HepG2 (cell line): ENCODE measurements around the gene PLEKHA3. TPM values are rescaled to one million over a fixed set of nuclear protein-coding genes. Genes with fewer than 3 reads are reported as not detected.

Experiments used
- ATAC-seq: fragments of 200-7000 bp; cut with Tn5 transposase; 3 replicates; pipeline ENCODE4 v1.9.1; 2020; ENCODE audit warnings: mild to moderate bottlenecking, moderate library complexity
- BruUV-seq: library from RNA; stranded (reverse); fragments of 400-500 nt; replicated peaks from 2 replicates; lab custom pipeline; 2021; lab: Mats Ljungman, UMichigan
- CTCF ChIA-PET: fragments of 300-600 bp; formaldehyde crosslinking; extraction: SDS; loops from one replicate; lab custom pipeline; 2021; ENCODE audit warnings: low total read pairs, inconsistent platforms, low intra/inter-chr PET ratio; lab: Yijun Ruan, JAX
- POLR2A ChIA-PET: fragments of 350-600 bp; sonication (Branson Sonifier 250); formaldehyde crosslinking; loops from one replicate; lab custom pipeline; 2020; ENCODE audit warnings: antibody characterized with exemption, inconsistent platforms; lab: Yijun Ruan, JAX
- DNase-seq: peaks from one replicate; pipeline ENCODE4 v3.0.0-alpha.2; 2015; ENCODE audit warnings: low spot score
- FAIRE-seq: peaks from 3 replicates; lab custom pipeline; 2011; peaks lifted over from hg19 to GRCh38; lab: Jason Lieb, UNC
- H2AFZ ChIP-seq: one replicate; pipeline ENCODE4 v1.6.1; 2011; ENCODE audit warnings: low read length, inconsistent platforms
- H3K27ac ChIP-seq: fragments of 300-600 bp; 3 replicates; pipeline ENCODE4 v1.8.0; 2011; ENCODE audit warnings: mixed run types, mild to moderate bottlenecking, mixed read lengths, low read length, inconsistent platforms; ENCODE audit not compliant: insufficient read depth; ENCODE audit errors: extremely low read length
- H3K27me3 ChIP-seq, 2 experiments: fragments of 200-600 bp in 1 of 2; 2 replicates in 1 of 2; 3 replicates in 1 of 2; pipeline versions ENCODE4 v1.6.0 to v1.8.0; 2011; ENCODE audit warnings: low read length in 2 of 2, mild to moderate bottlenecking in 2 of 2, moderate library complexity in 2 of 2, inconsistent platforms in 1 of 2; ENCODE audit not compliant: insufficient read depth in 2 of 2, control insufficient read depth in 1 of 2
- H3K36me3 ChIP-seq, 2 experiments: fragments of 200-600 bp in 1 of 2; replicated peaks in 1 of 2; 2 replicates in 1 of 2; 3 replicates in 1 of 2; pipeline versions ENCODE4 v1.5.1 to v1.8.0; 2011; ENCODE audit warnings: low read length in 2 of 2, inconsistent platforms in 1 of 2; ENCODE audit not compliant: insufficient read depth in 2 of 2, control insufficient read depth in 1 of 2
- H3K4me1 ChIP-seq: 2 replicates; pipeline ENCODE4 v1.5.1; 2012; ENCODE audit warnings: low read length, inconsistent platforms; ENCODE audit not compliant: insufficient read depth
- H3K4me2 ChIP-seq: 2 replicates; pipeline ENCODE4 v1.6.0; 2011; ENCODE audit warnings: low read depth, low read length, inconsistent platforms
- H3K4me3 ChIP-seq, 3 experiments: fragments of 200-600 bp in 1 of 3; sonication (generic), shearing (Covaris generic) in 1 of 3; replicated peaks in 1 of 3; 2 replicates each; pipeline ENCODE4 v1.5.1; 2011 to 2016; ENCODE audit warnings: low read length in 3 of 3, inconsistent platforms in 2 of 3, low read depth in 2 of 3, mild to moderate bottlenecking in 2 of 3, control low read depth in 1 of 3, mixed read lengths in 1 of 3; ENCODE audit not compliant: insufficient read depth in 1 of 3
- H3K79me2 ChIP-seq: one replicate; pipeline ENCODE4 v1.6.1; 2011; ENCODE audit warnings: low read length, inconsistent platforms; ENCODE audit not compliant: insufficient read depth
- H3K9ac ChIP-seq: 2 replicates; pipeline ENCODE4 v1.6.0; 2011; ENCODE audit warnings: mild to moderate bottlenecking, low read depth, low read length, inconsistent platforms; ENCODE audit not compliant: insufficient read depth
- H3K9me3 ChIP-seq: 2 replicates; pipeline ENCODE4 v1.5.1; 2012; ENCODE audit warnings: mild to moderate bottlenecking, low read length
- H4K20me1 ChIP-seq: 2 replicates; pipeline ENCODE4 v1.6.0; 2011; ENCODE audit warnings: inconsistent platforms, mild to moderate bottlenecking, low read length, moderate library complexity; ENCODE audit not compliant: insufficient read depth
- ELF1 ChIP-seq: sonication (generic); formaldehyde crosslinking; IDR thresholded peaks from 2 replicates; pipeline ENCODE4 v1.4.0; 2020; ENCODE audit warnings: missing genetic modification reagents
- HNF1B ChIP-seq: sonication (generic); formaldehyde crosslinking; IDR thresholded peaks from 2 replicates; pipeline ENCODE4 v1.5.1; 2020; ENCODE audit warnings: mild to moderate bottlenecking, moderate library complexity, missing genetic modification reagents
- JARID2 ChIP-seq: sonication (generic); formaldehyde crosslinking; IDR thresholded peaks from 2 replicates; pipeline ENCODE4 v1.8.1; 2023; ENCODE audit warnings: missing genetic modification reagents, inconsistent platforms; ENCODE audit not compliant: insufficient replicate concordance
- SAP130 ChIP-seq: IDR thresholded peaks from 2 replicates; pipeline ENCODE4 v1.6.1; 2016; ENCODE audit warnings: low read depth
- ZFP90 ChIP-seq: sonication (generic); formaldehyde crosslinking; IDR thresholded peaks from 2 replicates; pipeline ENCODE4 v1.8.0; 2022; ENCODE audit warnings: missing genetic modification reagents, mild to moderate bottlenecking, inconsistent platforms, borderline replicate concordance
- WGBS: methylation state at CpG from one replicate; pipeline ENCODE4 v1.1.6; 2017; ENCODE audit warnings: low lambda C conversion rate; 5-methylcytosine and 5-hydroxymethylcytosine counted together
- in situ Hi-C: cut with HindIII; loops from 2 replicates; pipeline ENCODE4 v1.10.0; 2017; ENCODE audit warnings: low pct_unique_long_range_greater_than_20kb; ENCODE audit not compliant: extremely low pct_ligation_motif_present
- intact Hi-C: fragments of 100-400 bp; cut with micrococcal nuclease; formaldehyde crosslinking; loops from one replicate; pipeline ENCODE4 v1.10.0; 2022; ENCODE audit not compliant: unreplicated experiment
- polyA plus RNA-seq, 8 experiments: library from polyadenylated mRNA; depleted of rRNA in 3 of 8; stranded (reverse) in 7 of 8; unstranded in 1 of 8; fragments of >200 nt; fragmentation: Illumina TruSeq in 4 of 8; extraction: Trizol in 4 of 8; gene quantifications; 2 replicates each; pipeline versions ENCODE4 v1.2.1 to v1.2.3, GENCODE V29; 2011 to 2016; ENCODE audit warnings: low read depth in 4 of 8, missing spikeins in 1 of 8, mixed read lengths in 1 of 8; ENCODE audit not compliant: insufficient read depth in 1 of 8
- total RNA-seq, 5 experiments: library from RNA; depleted of rRNA; stranded (reverse); fragments of >200 nt; fragmentation: Illumina TruSeq; extraction: Trizol; gene quantifications; 2 replicates each; pipeline ENCODE4 v1.2.3, GENCODE V29; 2016; ENCODE audit warnings: low read depth in 1 of 5

PLEKHA3 gene
- total and polyA plus RNA-seq, 2 of the 13 experiments (the other 11 are each of a cell fraction or from before 2014, with no cell fraction given): 11.7 to 23.1 TPM

GRCh38 chr2:178457390-178457886, 22.8 kb upstream of the PLEKHA3 start:
- DNase-seq: no peak
- no peak for FAIRE-seq
- POLR2A ChIA-PET: no interaction called here

More at GRCh38 chr2:178457390-178457886, 22.8 kb upstream of the PLEKHA3 start:
- in situ Hi-C loops: no loop called here
- Histone ChIP-seq H4K20me1 (no peaks in the 10 kb centered on the region), H3K4me1 (no peaks in the 10 kb centered on the region), H3K36me3 (no peaks in the 10 kb centered on the region), H3K27ac (no peak overlapping the region), H3K4me3 (no peak overlapping the region), H3K9me3 (no peaks in the 10 kb centered on the region), H2AFZ (no peak overlapping the region), H3K4me2 (no peak overlapping the region), H3K27me3 (no peaks in the 10 kb centered on the region), H3K79me2 (no peaks in the 10 kb centered on the region), H3K9ac (no peak overlapping the region)
- TF ChIP-seq ZFP90 (CRISPR knock-in tag) (peak; percentile 73; the same call in 1 of the 2 replicates), HNF1B (CRISPR knock-in tag) (no peak), SAP130 (no peak), ELF1 (no peak), JARID2 (CRISPR knock-in tag) (no peak)
- intact Hi-C loops: loop anchor here (10.0 kb wide), 1 partner anchor 457 kb away; no protein-coding TSS in a partner anchor
- ATAC-seq: no peak
- BruUV-seq: no TSS peak
- CTCF ChIA-PET: no interaction called here
- WGBS: 57% methylated on average over 11 of the region's 11 CpGs
